GM19467 (cell line): ENCODE data around the gene TCP11L2.
"Not testable (repeated sequence)": the region's sequence is repeated elsewhere in the genome, so short reads cannot be mapped to it uniquely, and the experiment has no call there.

ENCODE experiments used
- ATAC-seq: cut with Tn5 transposase; IDR thresholded peaks from one replicate; pipeline ENCODE4 v1.9.1; 2021; ENCODE audit warnings: mild to moderate bottlenecking, moderate library complexity; ENCODE audit not compliant: unreplicated experiment

The TCP11L2 gene

DNA sequence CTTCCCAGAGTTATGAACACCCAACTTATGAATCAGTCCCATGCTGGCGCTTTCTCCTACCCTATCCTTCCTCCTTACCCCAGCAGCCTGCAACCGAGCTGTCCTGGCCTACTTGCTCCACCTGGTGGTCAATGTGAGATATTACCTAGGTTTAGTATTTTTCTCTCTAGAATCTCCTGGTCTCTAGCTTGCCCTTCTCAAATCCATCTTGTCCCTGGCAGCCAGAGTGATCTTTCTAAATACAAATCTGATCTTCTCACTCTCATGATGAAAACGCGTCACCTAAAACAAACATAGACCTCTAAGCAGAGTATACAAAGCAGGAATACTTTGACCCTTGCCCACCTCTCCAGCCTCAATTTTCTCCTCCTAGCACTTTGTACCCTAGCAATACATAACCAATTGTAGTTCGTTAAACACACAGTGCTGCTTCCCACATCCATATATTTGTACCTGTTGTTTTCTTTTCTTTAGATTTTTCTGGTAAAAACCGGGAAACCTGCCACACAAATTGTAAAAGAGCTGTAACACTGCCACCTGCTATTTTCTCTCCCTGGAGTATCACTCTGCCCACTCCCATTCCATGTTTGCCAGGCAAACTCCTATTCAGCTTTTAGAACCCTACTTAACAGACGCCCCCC, 20.0 kb upstream of the TCP11L2 start:
- ATAC-seq = no peak

GRCh38 chr12:106284358-106285105, 18.0 kb upstream of the TCP11L2 start:
- ATAC-seq = no peak

- ATAC-seq = no peak
These were observed 16.6 kb upstream of the TCP11L2 start for GRCh38 chr12:106285982-106286381.

DNA sequence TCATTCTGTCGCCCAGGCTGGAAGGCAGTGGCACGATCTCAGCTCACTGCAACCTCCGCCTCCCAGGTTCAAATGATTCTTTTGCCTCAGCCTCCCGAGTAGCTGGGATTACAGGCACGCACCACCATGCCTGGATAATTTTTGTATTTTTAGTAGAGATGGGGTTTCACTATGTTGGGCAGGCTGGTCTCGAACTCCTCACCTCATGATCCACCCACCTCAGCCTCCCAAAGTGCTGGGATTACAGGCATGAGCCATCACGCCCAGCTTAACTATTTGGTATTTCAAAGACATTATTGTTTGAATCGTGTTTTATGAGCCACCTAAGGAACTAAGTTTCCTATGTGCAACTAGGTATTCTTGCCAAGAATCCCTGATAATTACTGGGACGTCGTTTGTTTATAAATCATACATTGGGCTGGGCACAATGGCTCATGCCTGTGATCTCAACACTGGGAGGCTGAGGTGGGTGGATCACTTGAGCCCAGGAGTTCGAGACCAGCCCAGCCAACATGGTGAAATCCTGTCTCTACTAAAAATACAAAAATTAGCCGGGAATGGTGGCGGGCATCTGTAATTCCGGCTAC, 15.9 kb upstream of the TCP11L2 start:
- not testable (repeated sequence) for ATAC-seq

GRCh38 chr12:106287364-106287763, 15.2 kb upstream of the TCP11L2 start:
- ATAC-seq = no peak

DNA sequence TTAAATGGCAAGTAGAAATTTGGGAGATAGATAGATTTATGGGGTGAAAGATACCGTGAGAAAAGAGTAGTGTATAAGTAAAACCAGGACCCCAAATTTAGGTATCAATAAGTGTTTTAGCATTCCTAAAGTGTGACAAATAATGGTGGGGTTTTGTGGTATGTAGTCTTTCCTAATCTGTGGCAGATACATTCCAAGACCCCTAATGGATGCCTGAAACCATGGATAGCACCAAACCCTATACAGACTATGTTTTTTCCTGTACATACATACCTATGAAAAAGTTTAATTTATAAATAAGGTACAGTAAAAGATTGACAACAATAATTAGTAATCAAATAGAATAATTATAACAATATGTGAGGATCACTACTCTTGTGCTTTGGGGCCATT, 14.4 kb upstream of the TCP11L2 start:
- no peak for ATAC-seq

GRCh38 chr12:106288494-106289195, 13.9 kb upstream of the TCP11L2 start:
- ATAC-seq = no peak

- ATAC-seq = no peak
These were observed 13.3 kb upstream of the TCP11L2 start for GRCh38 chr12:106289196-106289681.

GRCh38 chr12:106290666-106291065, 11.9 kb upstream of the TCP11L2 start:
- no peak for ATAC-seq

- ATAC-seq = no peak
These were observed 11.2 kb upstream of the TCP11L2 start for GRCh38 chr12:106291342-106291741.

- ATAC-seq = no peak
These were observed 10.2 kb upstream of the TCP11L2 start for GRCh38 chr12:106292339-106292738.

DNA sequence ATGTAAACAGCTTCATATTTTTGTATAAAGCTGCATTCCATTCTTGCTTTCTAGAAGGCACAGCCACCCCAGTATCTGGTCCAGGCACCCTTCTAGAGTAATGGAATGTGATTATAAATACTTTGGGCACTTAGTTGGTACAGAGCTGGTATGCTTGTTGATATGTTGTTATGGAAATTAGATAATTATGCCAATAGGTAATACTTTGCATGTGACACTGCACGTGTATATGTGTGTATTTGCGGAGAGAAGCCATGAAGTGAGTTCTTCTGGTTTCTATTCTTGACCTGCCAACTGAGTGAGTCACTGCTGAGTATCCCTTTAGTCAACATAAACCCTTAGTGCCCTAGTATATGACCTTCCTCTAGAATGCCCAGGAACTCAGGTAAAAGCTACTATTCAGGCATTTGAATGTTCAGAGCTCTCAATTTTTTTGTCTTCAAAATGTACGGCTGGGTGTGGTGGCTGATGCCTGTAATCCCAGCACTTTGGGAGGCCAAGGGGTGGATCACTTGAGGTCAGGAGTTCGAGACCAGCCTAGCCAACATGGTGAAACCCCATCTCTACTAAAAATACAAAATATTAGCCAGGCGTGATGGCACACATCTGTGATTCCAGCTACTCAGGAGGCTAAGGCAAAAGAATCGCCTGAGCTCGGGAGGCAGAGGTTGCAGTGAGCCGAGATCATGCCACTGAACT, 6.2 kb upstream of the TCP11L2 start:
- ATAC-seq = no peak

DNA sequence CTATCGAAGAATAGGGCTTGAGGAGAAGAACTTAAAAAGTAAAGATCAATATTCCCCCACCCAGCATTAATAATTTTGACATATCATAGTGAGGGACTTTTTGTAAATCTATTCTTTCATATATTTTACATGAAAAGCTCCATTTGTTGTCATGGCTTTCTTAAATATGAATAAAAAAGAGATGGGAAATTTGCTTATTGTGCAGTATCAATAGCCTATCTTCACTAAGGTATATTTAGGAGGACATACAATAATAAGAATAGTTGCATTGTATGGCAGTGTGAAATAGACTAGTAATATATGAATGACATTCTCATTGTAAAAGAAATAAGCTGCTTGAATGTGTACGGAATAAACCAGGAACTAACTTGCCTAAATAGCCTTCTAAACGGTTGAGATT, 5.5 kb upstream of the TCP11L2 start:
- ATAC-seq = no peak

- no peak for ATAC-seq
These were observed 4.9 kb upstream of the TCP11L2 start for GRCh38 chr12:106297681-106298080.

GRCh38 chr12:106299202-106299774, 3.2 kb upstream of the TCP11L2 start:
- no peak for ATAC-seq

- ATAC-seq = no peak
These were observed 1.8 kb upstream of the TCP11L2 start for GRCh38 chr12:106300761-106301160.

DNA sequence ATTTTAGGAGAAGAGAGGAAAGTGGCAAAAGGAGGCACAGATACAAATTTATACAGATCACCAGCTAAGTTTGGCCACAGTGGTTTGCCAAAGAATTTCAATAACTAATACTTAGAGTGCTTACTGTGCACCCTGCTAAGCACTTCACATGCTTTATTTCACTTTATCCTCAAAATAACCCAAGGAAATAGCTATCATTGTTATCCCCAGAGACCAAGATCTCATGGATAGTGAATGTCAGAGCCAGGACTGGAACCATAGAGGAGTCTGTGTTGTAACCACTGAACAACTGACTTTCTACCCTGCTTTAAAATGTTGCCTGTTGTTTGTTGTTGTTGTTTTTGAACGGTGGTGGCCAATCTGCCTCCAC, 1.3 kb upstream of the TCP11L2 start:
- ATAC-seq = no peak

- ATAC-seq = peak; percentile 48
These were observed 767 bp upstream of the TCP11L2 start for GRCh38 chr12:106301611-106302321.

DNA sequence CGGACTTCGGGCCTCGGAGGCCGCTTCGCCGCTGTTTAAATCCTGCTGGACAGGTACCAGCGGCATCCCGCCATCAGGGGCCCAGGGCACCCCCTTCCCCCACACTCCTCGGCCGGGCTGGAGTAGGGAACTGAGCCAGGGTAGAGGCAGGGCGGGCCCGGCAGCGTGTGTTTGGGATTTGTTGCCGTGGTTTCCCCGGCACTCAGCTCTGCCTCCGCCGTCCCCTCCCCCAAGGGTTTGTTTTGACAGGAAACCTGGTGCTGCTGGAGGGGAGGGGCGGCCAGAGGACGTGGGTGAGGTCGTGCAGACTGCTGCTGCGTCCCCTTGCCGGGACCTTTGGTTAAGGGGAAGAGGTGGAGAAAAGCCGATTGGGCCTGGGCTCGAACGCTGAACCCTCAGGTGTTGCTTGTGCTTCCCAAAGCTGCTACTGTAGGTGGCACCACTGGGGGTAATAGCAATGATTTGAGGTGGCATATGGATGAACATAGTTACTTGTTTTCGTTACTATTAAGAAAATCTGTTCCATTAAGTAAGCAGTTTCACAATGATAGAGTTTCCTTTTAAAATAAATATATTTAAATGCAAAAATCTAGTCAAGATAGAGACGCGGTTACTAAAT, 778 bp downstream of the TCP11L2 start:
- no peak for ATAC-seq
